Measurements from ENCODE around the gene PI4KA.

DNA sequence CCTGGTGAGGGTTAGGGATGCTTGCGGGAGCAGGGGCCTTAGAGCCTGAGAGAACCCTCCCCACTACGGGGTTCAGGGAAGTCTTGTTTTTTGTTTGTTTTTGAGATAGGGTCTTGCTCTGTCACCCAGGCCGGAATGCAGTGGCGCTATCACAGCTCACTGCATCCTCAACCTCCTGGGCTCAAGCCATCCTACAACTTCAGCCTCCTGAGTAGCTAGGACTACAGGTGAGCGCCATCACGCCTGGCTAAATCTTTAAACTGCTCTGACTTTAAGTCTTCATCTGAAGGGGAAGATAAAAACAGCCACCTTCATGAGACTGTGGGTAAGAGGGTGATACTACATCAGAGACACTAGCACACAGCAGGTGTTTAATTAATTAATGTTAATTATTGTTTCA lies 56.2 kb downstream of the PI4KA start:
- TF ChIP-seq POLR2A (IDR thresholded peaks at IDR 0.05) (no peak), CTCF (IDR thresholded peaks at IDR 0.05) (no peak)

Data from breast epithelium (tissue), 3 donors.